OCI-LY3 (cell line): ENCODE data around the gene DPYD.

Experiments used
- H2AFZ ChIP-seq: fragments of 200-600, 300-600 bp; shearing (Covaris generic); 2 replicates; pipeline ENCODE4 v1.6.0; 2014; ENCODE audit warnings: antibody characterized with exemption, low read depth, low read length
- H3K27ac ChIP-seq: fragments of 200-600, 300-600 bp; sonication (generic); 2 replicates; pipeline ENCODE4 v1.5.1; 2014; ENCODE audit warnings: mild to moderate bottlenecking, low read length, moderate library complexity, mixed read lengths
- H3K27me3 ChIP-seq: fragments of 200-600, 300-600 bp; sonication (generic); 2 replicates; pipeline ENCODE4 v1.6.1; 2014; ENCODE audit warnings: low read depth, low read length, mixed read lengths
- H3K36me3 ChIP-seq: fragments of 200-600, 300-600 bp; sonication (generic); replicated peaks from 2 replicates; pipeline ENCODE3; 2014; ENCODE audit warnings: low read depth, low read length, mixed read lengths
- H3K4me1 ChIP-seq: fragments of 300-600, 200-600 bp; sonication (generic); 2 replicates; pipeline ENCODE4 v1.6.1; 2014; ENCODE audit warnings: low read length, mixed read lengths
- H3K4me2 ChIP-seq: fragments of 200-600, 300-600 bp; sonication (generic); 2 replicates; pipeline ENCODE4 v1.6.1; 2014; ENCODE audit warnings: low read length, mixed read lengths
- H3K4me3 ChIP-seq: fragments of 300-600, 200-600 bp; sonication (generic); 2 replicates; pipeline ENCODE4 v1.5.1; 2014; ENCODE audit warnings: antibody characterized with exemption, mild to moderate bottlenecking, low read length, moderate library complexity
- H3K79me2 ChIP-seq: fragments of 300-600, 200-600 bp; shearing (Covaris generic); 2 replicates; pipeline ENCODE4 v1.6.1; 2014; ENCODE audit warnings: mild to moderate bottlenecking, low read length, mixed read lengths
- H3K9ac ChIP-seq: fragments of 300-600, 200-600 bp; shearing (Covaris generic); 2 replicates; pipeline ENCODE4 v1.6.0; 2014; ENCODE audit warnings: mild to moderate bottlenecking, low read length, moderate library complexity
- H3K9me3 ChIP-seq: fragments of 200-600, 300-600 bp; shearing (Covaris generic); 2 replicates; pipeline ENCODE4 v1.6.1; 2014; ENCODE audit warnings: low read length, mixed read lengths; ENCODE audit not compliant: insufficient read depth
- H4K20me1 ChIP-seq: fragments of 200-600, 300-600 bp; sonication (generic); 2 replicates; pipeline ENCODE4 v1.6.1; 2016; ENCODE audit warnings: low read length, mixed read lengths; ENCODE audit not compliant: insufficient read depth
- EZH2phosphoT487 ChIP-seq: fragments of 200-600 bp; shearing (Covaris generic); IDR thresholded peaks from 2 replicates; pipeline ENCODE4 v1.6.1; 2018; ENCODE audit warnings: antibody characterized with exemption, mixed run types, low read depth
- TF ChIP-seq, protein P1 (sequence below): fragments of 200-600, 300-600 bp; sonication (generic); IDR thresholded peaks from 2 replicates; pipeline ENCODE4 v1.5.1; 2014; ENCODE audit warnings: antibody characterized with exemption, low read length, low read depth

Gene DPYD

GRCh38 chr1:97814121-97814520 is 106.7 kb downstream of the DPYD start:
- Histone ChIP-seq H3K27me3 (no peaks in the 10 kb centered on the region), H3K79me2 (no peaks in the 10 kb centered on the region), H3K27ac (no peak overlapping the region), H3K9me3 (no peaks in the 10 kb centered on the region), H4K20me1 (no peaks in the 10 kb centered on the region), H3K4me1 (no peaks in the 10 kb centered on the region), H3K4me2 (no peak overlapping the region), H2AFZ (no peak overlapping the region), H3K4me3 (no peak overlapping the region), H3K36me3 (no peaks in the 10 kb centered on the region), H3K9ac (no peak overlapping the region)
- TF ChIP-seq, protein P1, sequence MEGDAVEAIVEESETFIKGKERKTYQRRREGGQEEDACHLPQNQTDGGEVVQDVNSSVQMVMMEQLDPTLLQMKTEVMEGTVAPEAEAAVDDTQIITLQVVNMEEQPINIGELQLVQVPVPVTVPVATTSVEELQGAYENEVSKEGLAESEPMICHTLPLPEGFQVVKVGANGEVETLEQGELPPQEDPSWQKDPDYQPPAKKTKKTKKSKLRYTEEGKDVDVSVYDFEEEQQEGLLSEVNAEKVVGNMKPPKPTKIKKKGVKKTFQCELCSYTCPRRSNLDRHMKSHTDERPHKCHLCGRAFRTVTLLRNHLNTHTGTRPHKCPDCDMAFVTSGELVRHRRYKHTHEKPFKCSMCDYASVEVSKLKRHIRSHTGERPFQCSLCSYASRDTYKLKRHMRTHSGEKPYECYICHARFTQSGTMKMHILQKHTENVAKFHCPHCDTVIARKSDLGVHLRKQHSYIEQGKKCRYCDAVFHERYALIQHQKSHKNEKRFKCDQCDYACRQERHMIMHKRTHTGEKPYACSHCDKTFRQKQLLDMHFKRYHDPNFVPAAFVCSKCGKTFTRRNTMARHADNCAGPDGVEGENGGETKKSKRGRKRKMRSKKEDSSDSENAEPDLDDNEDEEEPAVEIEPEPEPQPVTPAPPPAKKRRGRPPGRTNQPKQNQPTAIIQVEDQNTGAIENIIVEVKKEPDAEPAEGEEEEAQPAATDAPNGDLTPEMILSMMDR: no peak
- TF ChIP-seq EZH2phosphoT487: no peak

DNA sequence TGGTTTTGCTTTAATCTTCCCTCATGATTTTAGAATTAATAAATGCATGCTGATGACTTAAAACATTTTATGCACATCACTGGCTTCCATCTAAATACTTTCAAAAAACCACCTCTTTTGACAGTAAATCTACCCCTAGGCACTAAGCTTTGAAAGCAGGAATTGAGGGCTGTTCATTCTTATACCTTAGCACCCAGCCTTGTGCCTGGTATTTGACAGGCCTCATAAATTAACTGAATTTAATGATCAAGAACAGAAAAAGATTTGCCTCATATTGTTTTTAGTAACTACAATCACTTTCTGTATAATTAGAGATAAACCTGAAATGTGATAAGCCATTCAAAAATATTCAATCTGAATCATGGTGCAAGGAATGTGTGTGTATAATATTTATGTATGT is 108.8 kb downstream of the DPYD start:
- H3K27ac ChIP-seq: no peak overlapping the region
- H4K20me1 ChIP-seq: no peaks in the 10 kb centered on the region
- no peak overlapping the region for H3K4me3 ChIP-seq
- H3K27me3 ChIP-seq: no peaks in the 10 kb centered on the region
- H3K4me1 ChIP-seq: no peaks in the 10 kb centered on the region
- H3K79me2 ChIP-seq: no peaks in the 10 kb centered on the region
- no peak overlapping the region for H3K4me2 ChIP-seq
- TF ChIP-seq EZH2phosphoT487: no peak
- TF ChIP-seq, protein P1: no peak
- H3K9me3 ChIP-seq: no peaks in the 10 kb centered on the region
- H3K36me3 ChIP-seq: no peaks in the 10 kb centered on the region
- H3K9ac ChIP-seq: no peak overlapping the region
- H2AFZ ChIP-seq: no peak overlapping the region

GRCh38 chr1:97806996-97807520 is 113.8 kb downstream of the DPYD start:
- H4K20me1 ChIP-seq: no peaks in the 10 kb centered on the region
- H3K4me2 ChIP-seq: no peak overlapping the region
- no peak overlapping the region for H3K27ac ChIP-seq
- H3K4me1 ChIP-seq: no peaks in the 10 kb centered on the region
- TF ChIP-seq, protein P1: no peak
- no peak for TF ChIP-seq EZH2phosphoT487
- no peaks in the 10 kb centered on the region for H3K27me3 ChIP-seq
- no peak overlapping the region for H3K4me3 ChIP-seq
- no peaks in the 10 kb centered on the region for H3K36me3 ChIP-seq
- H3K79me2 ChIP-seq: no peaks in the 10 kb centered on the region
- no peak overlapping the region for H3K9ac ChIP-seq
- H2AFZ ChIP-seq: no peak overlapping the region
- no peaks in the 10 kb centered on the region for H3K9me3 ChIP-seq

DNA sequence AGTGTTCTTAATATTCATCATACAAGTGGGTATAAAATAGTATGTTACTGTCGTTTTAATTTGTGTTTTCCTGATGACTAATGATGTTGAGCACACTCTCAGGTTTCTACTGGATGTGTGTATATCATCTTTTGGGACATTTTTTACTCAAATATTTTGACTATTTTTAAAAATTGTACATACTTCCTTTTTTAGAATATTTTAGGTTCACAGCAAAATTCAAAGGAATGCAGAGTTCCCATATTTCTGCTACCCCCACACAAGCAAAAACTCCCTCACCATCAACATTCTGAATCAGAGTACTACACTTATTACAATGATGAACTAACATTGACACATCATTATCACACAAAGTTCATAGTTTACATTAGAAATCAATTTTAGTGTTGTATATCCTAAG is 114.5 kb downstream of the DPYD start:
- no peaks in the 10 kb centered on the region for H3K27me3 ChIP-seq
- H3K4me1 ChIP-seq: no peaks in the 10 kb centered on the region
- no peaks in the 10 kb centered on the region for H4K20me1 ChIP-seq
- H3K79me2 ChIP-seq: no peaks in the 10 kb centered on the region
- H2AFZ ChIP-seq: no peak overlapping the region
- H3K27ac ChIP-seq: no peak overlapping the region
- no peak overlapping the region for H3K9ac ChIP-seq
- H3K36me3 ChIP-seq: no peaks in the 10 kb centered on the region
- TF ChIP-seq, protein P1: no peak
- TF ChIP-seq EZH2phosphoT487: no peak
- H3K4me2 ChIP-seq: no peak overlapping the region
- H3K4me3 ChIP-seq: no peak overlapping the region
- no peaks in the 10 kb centered on the region for H3K9me3 ChIP-seq
